Stimulated activated naive CD8-positive, alpha-beta T cell treated with anti-CD3 and anti-CD28 coated beads, Interleukin-15, Interleukin-2, amounts not matched to agents 100 U/mL and 50 U/mL, for 24 hours (primary cell): Measurements from ENCODE around the gene MAP2K5.

ENCODE experiments used
- ATAC-seq: fragments of 150-1000 bp; cut with Tn5 transposase; one replicate; pipeline ENCODE4 v1.10.0; 2021
- DNase-seq: peaks from one replicate; pipeline ENCODE4 v3.0.0; 2021

Gene MAP2K5

GRCh38 chr15:67806536-67806935 is 264.0 kb downstream of the MAP2K5 start:
- ATAC-seq = no peak
- DNase-seq = no peak

- ATAC-seq (no peak), DNase-seq (no peak)
These were observed 264.6 kb downstream of the MAP2K5 start for GRCh38 chr15:67807141-67807540.

- no peak for DNase-seq
These were observed 265.3 kb downstream of the MAP2K5 start for GRCh38 chr15:67807836-67808235.

GRCh38 chr15:67808821-67809220 is 266.3 kb downstream of the MAP2K5 start:
- no peak for ATAC-seq
- DNase-seq = no peak

More at GRCh38 chr15:67807836-67808235, 265.3 kb downstream of the MAP2K5 start:
- ATAC-seq = no peak

GRCh38 chr15:67809441-67809840 is 266.9 kb downstream of the MAP2K5 start:
- DNase-seq (no peak), ATAC-seq (no peak)

- ATAC-seq (no peak), DNase-seq (no peak)
These were observed 267.4 kb downstream of the MAP2K5 start for GRCh38 chr15:67809866-67810265.

- DNase-seq (no peak), ATAC-seq (no peak)
These were observed 269.7 kb downstream of the MAP2K5 start for GRCh38 chr15:67812241-67812644.

GRCh38 chr15:67813104-67813634 is 270.7 kb downstream of the MAP2K5 start:
- ATAC-seq = no peak
- no peak for DNase-seq

GRCh38 chr15:67815036-67815592 is 272.6 kb downstream of the MAP2K5 start:
- no peak for ATAC-seq

GRCh38 chr15:67816668-67817067 is 274.2 kb downstream of the MAP2K5 start:
- DNase-seq (no peak), ATAC-seq (no peak)

More at GRCh38 chr15:67815036-67815592, 272.6 kb downstream of the MAP2K5 start:
- DNase-seq = no peak

GRCh38 chr15:67818464-67818863 is 276.0 kb downstream of the MAP2K5 start:
- DNase-seq (no peak), ATAC-seq (no peak)

- DNase-seq (no peak), ATAC-seq (no peak)
These were observed 277.1 kb downstream of the MAP2K5 start for GRCh38 chr15:67819636-67820035.

- no peak for ATAC-seq
- no peak for DNase-seq
These were observed 277.9 kb downstream of the MAP2K5 start for GRCh38 chr15:67820122-67820991.

- DNase-seq = peak; percentile 54
- ATAC-seq = no peak
These were observed 278.7 kb downstream of the MAP2K5 start for GRCh38 chr15:67820992-67821783.

- ATAC-seq (no peak), DNase-seq (no peak)
These were observed 279.4 kb downstream of the MAP2K5 start for GRCh38 chr15:67821784-67822440.

GRCh38 chr15:67822537-67823313 is 280.2 kb downstream of the MAP2K5 start:
- DNase-seq (no peak), ATAC-seq (peak; percentile 21)

GRCh38 chr15:67823314-67824196 is 281.1 kb downstream of the MAP2K5 start:
- no peak for ATAC-seq
- DNase-seq = peak; percentile 34

GRCh38 chr15:67824197-67824968 is 281.9 kb downstream of the MAP2K5 start:
- ATAC-seq (no peak), DNase-seq (no peak)
